HuH-7 (cell line): ENCODE data around the gene DTD1.
A peak's percentile ranks its signal among the peaks of the same experiment; 100 is the strongest.

Source experiments
- DNase-seq: peaks from one replicate; pipeline ENCODE4 v3.0.0; 2011; ENCODE audit warnings: low spot score

DTD1 gene

DNA sequence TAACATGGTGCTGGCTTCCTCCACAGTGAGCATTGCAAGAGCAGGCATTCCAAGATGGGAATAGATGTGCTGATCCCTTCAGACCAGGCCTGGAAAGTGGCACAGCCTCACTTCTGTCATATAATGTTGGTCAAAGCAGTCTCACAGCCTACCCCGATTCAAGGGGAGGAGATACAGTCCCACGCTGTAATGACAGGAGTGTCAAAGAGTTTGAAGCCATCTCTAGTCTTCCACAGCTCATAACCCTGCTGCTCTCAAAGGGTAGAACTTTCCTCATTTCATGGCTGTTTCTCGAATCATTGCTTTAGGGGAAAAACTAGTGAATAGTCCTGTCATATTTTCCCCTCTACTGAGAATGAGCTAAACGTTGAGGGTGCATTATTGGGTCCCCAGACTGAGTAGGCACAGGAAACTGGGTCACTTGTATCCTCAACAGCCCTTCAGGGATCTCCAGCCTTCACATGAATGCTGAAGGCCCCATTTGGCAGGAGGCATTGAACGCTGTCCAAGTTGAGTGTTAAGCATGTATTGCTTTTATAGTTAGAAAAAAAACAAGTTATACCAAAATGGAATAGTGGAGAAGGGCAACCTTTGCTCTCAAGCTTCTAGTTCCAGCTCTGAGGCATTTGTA is 27.3 kb downstream of the DTD1 start:
- DNase-seq, result no peak

DNA sequence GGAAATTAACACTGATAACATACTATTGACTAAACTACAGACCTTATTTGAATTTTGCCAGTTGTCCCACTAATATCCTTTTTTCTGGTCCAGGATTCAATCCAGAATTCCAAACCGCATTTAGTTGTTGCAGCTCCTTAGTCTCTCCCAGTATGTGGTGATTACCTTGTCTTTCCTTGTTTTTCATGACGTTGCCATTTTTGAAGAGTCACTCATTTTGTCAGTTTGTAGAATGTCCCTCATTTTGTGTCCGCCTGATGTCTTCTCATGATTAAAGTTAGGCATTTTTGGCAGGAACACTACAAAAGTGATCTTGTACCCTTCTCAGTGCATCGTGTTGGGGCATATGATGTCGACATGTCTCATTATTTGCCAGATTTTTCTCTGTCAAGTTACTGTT is 33.1 kb downstream of the DTD1 start:
- DNase-seq, result no peak

DNA sequence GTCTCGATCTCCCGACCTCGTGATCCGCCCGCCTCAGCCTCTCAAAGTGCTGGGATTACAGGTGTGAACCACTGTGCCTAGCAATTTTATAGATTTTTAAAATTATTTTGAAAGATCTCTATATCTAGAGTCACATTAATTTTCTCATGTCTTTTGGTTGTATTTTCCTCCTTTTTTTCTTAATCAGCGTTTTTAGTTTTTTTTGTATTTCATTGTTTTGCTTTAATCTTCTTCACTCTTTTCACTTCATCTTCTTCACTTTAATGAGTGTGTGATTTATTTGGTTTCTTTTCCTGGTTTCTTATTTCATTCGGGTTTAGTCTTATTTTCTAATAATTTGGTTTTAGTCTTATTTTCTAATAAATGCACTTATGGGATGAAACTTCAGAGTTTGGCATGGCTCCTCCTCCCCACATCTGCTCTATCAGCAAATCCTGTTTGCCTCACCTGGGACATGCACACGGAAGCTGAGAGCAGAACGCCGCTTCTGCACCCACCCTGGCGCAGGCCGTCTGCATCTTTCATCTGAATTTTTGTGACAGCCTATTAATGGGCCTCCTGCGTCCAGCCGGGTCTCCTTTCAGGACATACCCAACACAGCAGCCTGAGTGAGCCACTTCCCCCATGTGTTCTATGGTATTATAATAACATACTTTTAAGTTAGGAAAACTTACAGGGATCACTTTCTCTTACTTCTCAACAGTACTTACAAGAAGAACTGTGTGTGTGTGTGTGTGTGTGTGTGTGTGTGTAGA is 35.5 kb downstream of the DTD1 start:
- DNase-seq, result no peak

DNA sequence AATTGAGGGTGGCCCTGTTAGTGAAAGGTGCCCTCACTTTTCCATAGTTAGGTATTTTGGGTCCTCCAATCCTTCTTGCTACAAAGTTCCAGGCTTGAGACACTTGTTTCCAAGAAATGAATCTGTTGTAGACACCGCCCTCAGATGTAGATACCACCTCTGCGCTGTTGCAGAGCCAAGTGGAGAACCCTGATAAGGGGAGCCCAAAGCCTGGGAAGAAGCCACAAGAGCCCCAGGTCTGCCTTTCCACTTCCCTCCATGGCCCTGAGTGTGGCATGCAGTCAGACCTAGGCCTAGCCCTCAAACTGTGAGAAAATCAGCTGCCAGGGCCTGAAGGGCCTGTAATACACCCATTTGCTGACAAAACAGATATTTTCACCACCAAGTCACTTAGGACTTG is 37.1 kb downstream of the DTD1 start:
- no peak for DNase-seq

DNA sequence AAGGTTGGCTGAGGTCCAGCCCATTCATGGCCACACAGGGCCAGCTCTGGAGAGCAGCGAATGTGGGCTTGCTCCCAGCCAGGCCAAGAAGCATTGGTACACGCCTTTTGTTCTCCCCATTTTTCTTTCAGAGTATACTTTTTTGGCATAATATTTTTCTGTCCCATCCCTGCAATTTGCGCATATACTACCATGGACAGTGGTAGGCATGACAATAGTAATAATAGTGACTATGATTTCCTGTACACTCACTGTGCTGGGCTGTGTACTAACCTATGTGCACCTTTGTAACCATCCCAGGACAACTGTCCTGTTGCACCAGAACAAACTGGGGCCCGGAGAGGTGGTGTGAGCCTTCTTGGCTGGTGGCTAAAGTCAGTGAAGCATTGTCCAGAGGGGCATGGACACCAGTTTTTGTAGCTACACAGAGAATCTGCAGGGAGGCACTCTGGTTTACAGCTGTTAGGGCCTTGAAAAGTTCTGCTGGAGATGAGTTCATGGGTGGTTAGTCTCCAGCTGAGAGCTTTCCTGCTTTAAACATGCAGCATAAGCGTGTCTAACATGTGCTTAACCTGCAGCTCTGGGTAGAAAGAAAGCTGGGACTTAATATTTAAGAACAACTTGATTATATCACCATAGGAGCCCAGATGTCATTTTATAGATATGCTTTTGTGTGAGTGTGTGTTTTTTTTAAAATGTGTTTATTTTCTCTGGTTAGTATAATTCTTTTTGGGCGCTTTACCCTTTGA is 38.2 kb downstream of the DTD1 start:
- no peak for DNase-seq

DNA sequence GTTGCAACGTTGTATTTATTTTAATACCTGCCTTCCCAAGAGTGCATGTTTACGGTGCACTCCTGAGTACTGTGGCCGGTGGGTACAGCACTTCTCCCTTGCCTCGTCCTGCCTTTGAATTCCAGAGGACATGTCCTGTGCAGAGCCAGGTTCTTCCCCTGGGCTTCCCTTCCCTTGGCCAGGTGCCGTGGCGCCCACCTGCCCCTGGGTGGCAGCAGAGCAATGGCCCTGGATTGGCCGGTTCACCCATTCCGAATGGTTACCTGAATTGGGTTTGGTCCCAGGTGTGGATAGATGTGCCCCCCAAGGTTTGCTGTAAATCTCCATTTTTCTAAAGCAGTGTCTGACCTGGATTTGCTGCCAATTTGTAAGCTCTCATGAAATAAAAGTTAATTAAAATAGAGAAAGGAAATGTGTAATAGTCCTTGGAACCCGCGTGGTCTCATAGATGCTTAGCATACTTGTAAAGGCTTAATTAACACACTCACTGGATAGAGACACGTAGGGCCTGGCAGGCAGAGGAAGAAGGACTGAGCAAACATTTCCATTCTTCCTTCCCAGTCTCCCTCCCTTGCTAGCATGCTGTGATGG is 40.6 kb downstream of the DTD1 start:
- DNase-seq, result peak; percentile 69

DNA sequence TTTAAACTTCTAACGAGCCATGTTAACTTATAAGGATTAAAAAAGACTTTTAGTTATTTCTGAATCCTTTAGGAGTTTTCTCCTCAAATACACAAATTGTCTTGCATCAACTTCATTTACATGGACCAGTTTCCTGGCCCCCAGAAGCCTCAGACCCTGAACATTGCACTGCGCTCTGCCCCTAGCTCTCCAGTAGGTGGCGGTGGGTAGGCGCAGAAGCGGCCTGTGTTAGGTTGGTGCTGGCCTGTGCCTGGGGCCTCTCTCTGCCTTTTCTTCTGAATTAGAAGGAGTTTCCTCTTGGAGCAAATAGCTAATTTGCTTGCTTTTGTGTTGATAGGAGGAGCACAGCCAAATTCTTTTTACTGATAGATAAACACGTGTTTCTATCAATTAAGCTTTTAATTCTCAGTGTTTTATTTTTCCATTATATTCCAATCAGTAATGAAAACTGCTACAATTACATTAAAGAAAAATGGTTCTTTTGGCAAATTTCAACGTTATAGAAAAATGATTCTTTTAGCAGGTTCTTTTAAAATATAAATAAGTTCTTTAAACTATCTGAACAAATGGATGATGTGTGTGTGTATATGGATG is 44.4 kb downstream of the DTD1 start:
- peak; percentile 81 for DNase-seq

DNA sequence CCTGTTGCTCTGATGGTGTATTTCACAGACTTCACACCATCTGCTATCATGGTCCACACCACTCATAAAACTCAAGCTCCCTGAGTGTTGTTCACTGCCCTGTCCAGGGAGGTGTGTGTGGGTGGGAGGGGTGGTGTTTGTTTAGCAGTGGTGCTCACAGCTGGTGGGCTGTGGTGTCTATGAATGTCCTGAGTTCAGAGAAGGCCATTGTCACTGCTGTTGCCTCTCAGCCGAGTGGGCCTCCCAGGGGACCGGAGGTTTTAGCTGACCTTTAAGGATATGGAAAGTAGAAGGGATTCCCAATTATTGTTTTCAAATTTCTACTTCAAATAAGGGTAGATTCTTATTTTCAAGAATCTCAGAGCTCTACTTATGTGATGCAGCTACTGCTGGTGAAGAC is 45.6 kb downstream of the DTD1 start:
- no peak for DNase-seq

DNA sequence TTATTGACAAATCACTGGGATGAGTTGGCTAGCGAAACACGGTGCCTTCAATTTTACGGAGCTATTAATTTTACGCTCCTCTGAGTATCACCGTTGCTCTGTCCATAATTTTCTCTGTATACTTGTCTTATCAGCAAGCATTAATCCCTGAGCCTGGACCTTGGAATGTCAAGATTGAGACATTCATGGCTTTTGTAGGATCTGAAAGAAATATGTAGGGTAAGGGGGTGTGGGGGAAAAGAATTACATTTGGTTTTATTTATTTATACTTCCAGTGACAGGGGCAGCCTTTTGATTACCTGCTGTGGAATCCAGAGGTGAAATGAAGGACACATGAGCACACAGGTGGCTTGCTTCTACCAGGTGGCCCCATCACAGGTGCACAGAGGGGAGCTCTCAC is 46.6 kb downstream of the DTD1 start:
- no peak for DNase-seq

DNA sequence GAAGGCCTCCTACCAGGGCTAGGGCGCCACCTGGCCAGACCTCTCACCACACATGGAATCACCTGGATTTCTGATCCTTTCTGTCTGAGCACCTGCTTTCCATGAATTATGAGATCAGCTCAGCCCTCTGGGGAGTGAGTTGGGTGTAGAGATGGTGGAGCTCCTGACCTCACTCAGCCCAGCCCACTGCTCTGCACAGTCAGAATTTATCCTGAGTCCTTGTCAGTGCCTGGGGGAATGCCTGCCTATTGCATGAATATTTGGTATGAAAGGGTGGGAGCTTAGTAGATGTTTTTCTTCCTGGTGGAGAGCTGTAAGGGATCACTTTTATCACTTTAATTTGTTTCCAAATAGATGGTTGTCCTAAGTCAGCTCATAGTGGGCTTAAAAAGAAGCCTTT is 47.5 kb downstream of the DTD1 start:
- no peak for DNase-seq

DNA sequence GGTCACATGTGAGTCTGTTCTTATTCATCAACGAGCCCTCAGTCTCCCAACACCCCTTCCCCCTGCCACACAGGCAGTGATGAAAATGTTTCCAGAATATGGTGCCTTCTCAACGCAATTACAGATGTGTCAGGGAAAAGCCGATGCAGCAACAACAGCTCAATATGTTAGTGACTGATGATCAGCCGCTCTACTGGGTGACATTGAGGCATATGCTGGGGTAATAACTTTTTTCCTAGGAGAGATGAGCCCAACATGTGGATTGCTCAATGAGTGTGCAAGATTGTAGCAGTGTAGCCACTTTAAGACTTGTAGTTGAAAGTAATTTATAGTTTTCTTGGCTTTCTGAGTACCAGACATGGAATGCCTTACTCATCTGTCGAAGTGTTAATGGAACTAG is 49.4 kb downstream of the DTD1 start:
- DNase-seq, result no peak

DNA sequence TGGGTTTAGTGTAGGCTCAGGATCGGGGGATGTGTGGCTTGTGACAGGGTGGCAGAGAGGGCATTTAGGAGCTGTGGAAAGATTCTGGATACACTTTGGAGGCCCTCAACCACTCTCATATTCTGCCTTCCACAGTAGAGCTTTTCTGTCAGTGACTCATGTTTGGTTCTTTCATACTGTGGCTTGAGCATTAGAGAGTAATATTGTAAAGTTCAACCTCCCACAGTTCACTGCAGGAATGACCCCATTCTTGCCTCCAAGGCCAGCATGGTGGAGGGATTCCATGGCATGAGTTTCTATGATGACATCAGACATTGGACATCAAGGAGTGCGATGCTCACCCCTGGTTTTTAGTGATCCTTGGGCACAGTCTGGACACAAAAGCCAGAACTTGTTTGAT is 50.9 kb downstream of the DTD1 start:
- no peak for DNase-seq

DNA sequence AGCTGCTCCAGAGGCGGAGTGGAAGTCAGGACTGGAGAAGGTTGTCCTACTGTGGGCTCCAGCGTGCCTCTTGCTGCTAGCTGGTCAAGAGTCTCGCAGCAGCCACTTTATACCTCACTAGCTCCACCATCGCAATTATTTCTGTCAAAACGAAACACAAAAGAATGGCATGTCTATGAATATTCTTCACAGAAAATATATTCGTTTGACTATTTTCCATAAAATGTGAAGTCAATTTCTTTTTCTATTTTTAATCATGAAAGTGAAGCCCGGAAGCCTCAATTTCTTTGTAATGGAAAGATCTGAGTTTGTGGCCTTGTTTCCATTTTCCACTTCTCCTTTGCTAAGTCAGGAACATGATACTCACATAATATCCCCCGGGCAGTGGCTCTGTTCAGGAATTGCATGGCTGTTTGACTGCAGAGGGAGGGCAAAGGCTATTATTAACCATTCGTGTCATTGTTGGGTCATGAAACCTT is 51.7 kb downstream of the DTD1 start:
- DNase-seq, result no peak

DNA sequence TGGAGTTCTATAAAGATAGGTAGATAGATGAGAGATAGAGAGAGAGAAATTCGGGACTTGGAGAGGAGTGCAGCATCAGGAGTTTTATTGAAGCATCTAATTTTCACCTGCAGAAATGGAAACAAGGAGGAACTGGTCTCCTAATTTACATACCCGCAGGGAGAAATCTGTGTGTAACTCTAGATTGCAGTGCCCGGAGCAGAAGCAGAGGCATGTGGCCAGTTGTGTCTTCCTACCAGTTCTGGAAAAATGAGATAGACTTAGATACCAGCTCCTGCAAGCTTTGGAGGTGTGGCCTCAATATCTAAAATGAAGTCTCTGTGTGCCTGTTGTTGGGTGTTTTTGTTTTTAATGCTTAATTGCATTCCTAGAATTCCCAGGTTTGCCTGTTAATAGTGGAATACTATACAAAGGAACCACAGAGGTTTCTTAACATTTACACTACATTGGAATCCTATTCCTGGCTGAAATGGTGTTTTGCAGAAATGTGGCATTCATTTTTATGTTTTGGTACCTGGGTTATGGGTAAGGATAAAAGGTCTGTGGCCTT is 57.4 kb downstream of the DTD1 start:
- no peak for DNase-seq

DNA sequence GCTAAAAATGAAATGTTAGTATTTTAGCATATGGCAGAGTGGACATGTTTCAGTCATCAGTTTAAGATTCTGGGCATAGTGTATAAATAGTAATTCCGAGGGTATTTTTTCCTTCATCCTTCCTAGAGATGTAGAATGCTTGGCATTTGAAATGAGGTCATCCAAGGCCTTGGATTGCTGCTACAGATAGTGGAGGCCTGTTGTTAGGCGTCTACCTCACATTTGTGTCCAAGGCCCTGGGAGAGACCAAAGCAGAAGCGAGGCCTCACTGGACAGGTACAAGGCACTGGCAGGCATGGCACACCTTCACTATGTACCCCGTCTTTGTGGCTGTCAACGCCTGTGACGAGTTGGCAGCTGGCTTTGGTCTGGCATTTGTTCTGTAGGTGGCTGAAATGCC is 58.0 kb downstream of the DTD1 start:
- no peak for DNase-seq

DNA sequence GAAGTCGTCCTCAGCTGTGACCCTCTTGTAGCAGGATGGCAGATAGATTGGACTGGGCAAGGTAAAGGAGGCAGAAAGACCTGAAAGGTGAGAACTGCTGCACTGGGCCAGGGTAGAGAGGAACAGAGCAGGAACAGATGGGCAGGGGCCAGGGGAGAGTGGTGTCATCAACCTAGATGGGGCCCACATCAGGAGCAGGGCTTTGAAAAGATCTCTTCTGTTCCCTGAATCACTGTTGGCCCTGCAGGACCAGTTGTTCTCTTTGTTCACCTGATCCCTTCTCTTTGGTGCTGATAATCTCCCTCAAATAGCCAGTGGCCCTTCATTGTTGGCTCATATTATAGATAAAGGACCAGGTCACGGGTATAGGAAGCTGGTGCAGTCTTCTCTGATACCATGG is 59.9 kb downstream of the DTD1 start:
- no peak for DNase-seq

DNA sequence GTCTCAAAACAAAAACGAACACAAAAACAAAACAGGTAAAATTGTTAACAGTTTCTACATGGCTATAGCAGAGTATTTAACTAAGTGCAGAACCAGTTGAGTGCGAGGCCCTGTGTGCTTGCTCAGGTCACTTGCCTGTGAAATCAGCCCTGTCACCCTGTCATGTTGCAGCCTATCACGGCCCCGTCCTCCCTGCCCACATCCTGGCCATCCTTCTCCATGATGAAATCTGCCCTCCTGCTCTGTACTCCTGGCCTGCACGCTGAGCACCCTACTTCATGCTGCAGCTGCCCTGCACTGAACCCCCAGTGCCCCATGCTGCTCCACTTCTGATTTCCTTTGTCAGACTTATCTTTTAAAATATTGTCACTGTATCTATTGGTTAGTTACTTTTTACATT is 62.4 kb downstream of the DTD1 start:
- DNase-seq, result no peak

DNA sequence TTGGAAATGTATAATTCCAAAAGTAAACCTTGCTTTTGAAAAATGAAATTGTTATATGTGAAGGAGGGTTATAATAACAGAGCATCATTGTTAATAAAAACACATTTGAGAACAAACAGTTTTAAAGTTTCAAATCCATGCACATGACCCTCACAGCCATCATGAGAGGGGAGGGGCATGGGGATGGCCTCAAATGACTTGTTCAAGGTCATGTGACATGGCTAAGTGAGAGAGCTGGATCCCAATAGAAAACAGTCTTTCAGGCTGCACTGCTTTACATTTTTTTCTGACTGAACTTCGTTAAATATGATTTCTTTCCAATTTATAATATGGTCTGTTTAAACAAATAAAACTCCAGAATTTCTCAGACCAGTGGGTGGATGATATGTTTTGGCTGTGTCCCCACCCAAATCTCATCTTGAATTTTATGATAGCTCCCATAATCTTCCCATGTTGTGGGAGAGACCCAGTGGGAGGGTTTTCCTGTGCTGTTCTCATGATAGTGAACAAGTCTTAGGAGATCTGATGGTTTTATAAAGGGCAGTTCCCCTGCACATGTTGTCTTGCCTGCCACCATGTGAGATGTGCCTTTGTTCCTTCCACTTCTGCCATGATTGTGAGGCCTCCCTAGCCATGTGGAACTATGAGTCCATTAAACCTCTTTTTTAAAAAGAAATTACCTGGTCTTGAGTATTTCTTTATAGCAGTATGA is 66.0 kb downstream of the DTD1 start:
- DNase-seq, result no peak

DNA sequence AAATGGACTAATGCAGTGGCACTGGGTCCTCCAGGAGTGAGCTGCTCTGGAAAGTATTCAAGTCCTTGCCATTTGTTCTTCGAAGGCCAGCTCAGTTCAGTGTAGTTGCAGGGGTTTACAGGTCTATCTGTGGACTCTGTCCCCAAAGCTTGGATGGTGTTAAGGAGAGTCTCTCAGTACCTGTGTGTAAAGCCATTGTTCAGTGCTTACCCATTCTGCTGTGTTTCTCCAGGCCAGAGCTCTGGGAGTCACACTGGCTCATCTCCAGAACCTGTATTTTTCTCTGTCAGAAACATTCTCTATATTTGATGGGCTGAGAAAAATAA is 66.6 kb downstream of the DTD1 start:
- no peak for DNase-seq

DNA sequence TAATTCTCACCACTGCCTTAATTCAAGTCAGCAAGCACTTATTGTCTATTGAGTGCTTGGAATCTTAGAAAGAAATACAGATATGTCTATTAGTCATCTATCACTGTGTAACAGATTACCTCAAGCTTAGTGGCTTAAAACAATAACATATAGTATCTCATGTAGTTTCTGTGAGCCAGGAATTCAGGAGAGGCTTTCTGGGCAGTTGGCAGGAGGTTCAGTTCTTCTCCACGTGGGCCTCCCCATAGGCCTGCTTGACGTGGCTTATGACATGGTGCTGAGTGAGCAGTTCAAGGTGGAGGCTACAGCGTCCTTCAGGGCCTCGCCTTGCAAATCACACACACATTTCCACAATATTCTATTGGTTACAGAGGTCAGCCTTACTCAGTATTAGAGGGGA is 69.7 kb downstream of the DTD1 start:
- DNase-seq, result no peak

DNA sequence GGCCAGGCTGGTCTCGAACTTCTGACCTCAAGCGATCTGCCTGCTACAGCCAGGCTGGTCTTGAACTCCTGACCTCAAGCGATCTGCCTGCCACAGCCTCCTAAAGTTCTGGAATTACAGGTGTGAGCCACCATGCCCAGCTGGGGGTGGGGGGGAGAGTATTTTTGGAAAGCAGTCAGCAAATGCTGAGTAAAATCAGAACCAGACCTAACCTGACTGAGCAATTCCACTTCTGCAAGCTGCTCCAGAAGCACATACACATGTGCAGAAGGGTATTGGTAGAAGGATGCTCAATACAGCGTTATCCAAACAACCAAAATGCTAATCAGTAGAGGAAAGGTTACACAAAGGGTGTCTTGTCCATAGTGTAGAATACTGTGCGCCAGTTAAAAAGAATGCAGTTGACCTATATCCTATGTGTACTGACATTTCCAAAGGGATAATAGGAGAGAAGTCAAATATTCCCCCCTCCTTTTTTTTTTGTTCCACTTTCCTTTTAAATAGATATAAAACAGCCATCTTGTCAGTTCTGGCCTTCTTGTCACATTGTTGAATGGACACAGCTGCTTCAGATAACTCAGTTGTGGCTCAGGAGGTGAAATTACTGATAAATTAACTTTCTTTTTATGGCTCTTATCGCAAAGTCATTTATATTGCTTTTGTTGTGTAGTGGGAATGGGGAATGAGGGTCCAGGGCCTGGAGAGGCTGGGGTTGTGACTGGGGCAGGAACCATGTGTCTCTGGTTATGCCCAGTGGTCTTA is 74.6 kb downstream of the DTD1 start:
- DNase-seq, result no peak
